K562 (cell line): ENCODE results near the gene MATK. TPM values are rescaled to one million over a fixed set of nuclear protein-coding genes. Genes with fewer than 3 reads are reported as not detected.

Experiments used
- ATAC-seq: fragments of 200-7000 bp; cut with Tn5 transposase; 3 replicates; pipeline ENCODE4 v1.9.1; 2020; ENCODE audit warnings: moderate library complexity
- BruUV-seq: library from RNA; stranded (reverse); fragments of 400-500 nt; replicated peaks from 2 replicates; lab custom pipeline; 2021; lab: Mats Ljungman, UMichigan
- CTCF ChIA-PET: fragments of 300-600 bp; formaldehyde crosslinking; extraction: SDS; loops from one replicate; lab custom pipeline; 2021; ENCODE audit warnings: low intra/inter-chr PET ratio; lab: Yijun Ruan, JAX
- POLR2A ChIA-PET: fragments of 300-600, 350-650 bp; sonication (Branson Sonifier 250); formaldehyde crosslinking; extraction: SDS; loops from one replicate; lab custom pipeline; 2021; ENCODE audit warnings: antibody characterized with exemption, inconsistent platforms; lab: Yijun Ruan, JAX
- DNase-seq, 4 experiments: peaks; one replicate each; pipeline versions ENCODE4 v3.0.0 to v3.0.0-alpha.2; 2011 to 2018; ENCODE audit warnings: low spot score in 3 of 4, mixed read lengths in 3 of 4; ENCODE audit errors: extremely low read depth in 1 of 4
- FAIRE-seq: peaks from 2 replicates; lab custom pipeline; 2011; peaks lifted over from hg19 to GRCh38; lab: Jason Lieb, UNC
- H2AFZ ChIP-seq: 2 replicates; pipeline ENCODE4 v1.6.0; 2011; ENCODE audit warnings: low read depth, low read length, control low read depth, inconsistent platforms
- H3K27ac ChIP-seq: fragments of 200-600 bp; 3 replicates; pipeline ENCODE4 v1.8.0; 2011; ENCODE audit warnings: low read depth, mild to moderate bottlenecking, control low read depth, inconsistent platforms, low read length, moderate library complexity, mixed read lengths; ENCODE audit errors: extremely low read depth
- H3K27me3 ChIP-seq, 2 experiments: fragments of 300-600 bp in 1 of 2; 2 replicates in 1 of 2; 3 replicates in 1 of 2; pipeline versions ENCODE4 v1.6.0 to v1.8.0; 2011; ENCODE audit warnings: inconsistent platforms in 2 of 2, low read length in 2 of 2, mild to moderate bottlenecking in 1 of 2, mixed read lengths in 1 of 2, moderate library complexity in 1 of 2; ENCODE audit not compliant: control insufficient read depth in 2 of 2, insufficient read depth in 2 of 2
- H3K36me3 ChIP-seq: fragments of 300-600 bp; 3 replicates; pipeline ENCODE4 v1.8.0; 2011; ENCODE audit warnings: mild to moderate bottlenecking, low read length, inconsistent platforms; ENCODE audit not compliant: control insufficient read depth, insufficient read depth
- H3K4me1 ChIP-seq, 2 experiments: fragments of 200-600 bp in 1 of 2; replicated peaks in 1 of 2; 2 replicates in 1 of 2; 3 replicates in 1 of 2; pipeline versions ENCODE4 v1.5.1 to v1.8.0; 2011; ENCODE audit warnings: inconsistent platforms in 2 of 2, low read length in 2 of 2, mild to moderate bottlenecking in 1 of 2, mixed read lengths in 1 of 2, moderate library complexity in 1 of 2; ENCODE audit not compliant: control insufficient read depth in 2 of 2, insufficient read depth in 2 of 2
- H3K4me2 ChIP-seq: 2 replicates; pipeline ENCODE4 v1.6.1; 2011; ENCODE audit warnings: low read length, control low read depth, inconsistent platforms, mixed read lengths; ENCODE audit not compliant: insufficient read depth
- H3K4me3 ChIP-seq: fragments of 200-600 bp; sonication (generic), shearing (Covaris generic); 2 replicates; pipeline ENCODE4 v1.5.1; 2016; ENCODE audit warnings: control low read depth, inconsistent platforms
- H3K79me2 ChIP-seq: fragments of 200-600 bp; 3 replicates; pipeline ENCODE4 v1.8.0; 2011; ENCODE audit warnings: low read length, inconsistent platforms; ENCODE audit not compliant: control insufficient read depth, insufficient read depth
- H3K9ac ChIP-seq, 2 experiments: 2 replicates each; pipeline versions ENCODE4 v1.6.0 to v1.6.1; 2011; ENCODE audit warnings: low read depth in 2 of 2, low read length in 2 of 2, control low read depth in 1 of 2, inconsistent platforms in 1 of 2, mild to moderate bottlenecking in 1 of 2, mixed read lengths in 1 of 2; ENCODE audit not compliant: insufficient read depth in 1 of 2
- H3K9me1 ChIP-seq: one replicate; pipeline ENCODE4 v1.6.0; 2011; ENCODE audit warnings: inconsistent platforms, mild to moderate bottlenecking, low read length, moderate library complexity; ENCODE audit not compliant: control insufficient read depth, insufficient read depth
- H3K9me3 ChIP-seq: replicated peaks from 2 replicates; pipeline ENCODE4 v1.5.1; 2011; ENCODE audit warnings: low read depth, low read length, inconsistent platforms; ENCODE audit not compliant: control insufficient read depth, insufficient read depth
- H4K20me1 ChIP-seq: replicated peaks from 2 replicates; pipeline ENCODE4 v1.6.1; 2011; ENCODE audit warnings: low read length, inconsistent platforms, mixed read lengths; ENCODE audit not compliant: control insufficient read depth, insufficient read depth
- CCAR2 ChIP-seq: fragments of 200-400 bp; formaldehyde crosslinking; IDR thresholded peaks from 2 replicates; pipeline ENCODE4 v1.6.1; 2017; ENCODE audit warnings: mild to moderate bottlenecking, low read depth, low read length
- EP400 ChIP-seq: fragments of 450-650 bp; IDR thresholded peaks from 2 replicates; pipeline ENCODE4 v1.6.1; 2017; ENCODE audit warnings: antibody characterized with exemption, mild to moderate bottlenecking, moderate library complexity
- KAT2B ChIP-seq: IDR thresholded peaks from one replicate; pipeline ENCODE4 v1.6.1; 2012; ENCODE audit warnings: low read depth, mild to moderate bottlenecking, control low read depth, inconsistent platforms, low read length, moderate library complexity
- MLLT1 ChIP-seq, 2 experiments: fragments of 450-650 bp; IDR thresholded peaks; 2 replicates each; pipeline ENCODE4 v1.6.1; 2016
- PHF21A ChIP-seq: fragments of 450-650 bp; IDR thresholded peaks from 2 replicates; pipeline ENCODE4 v1.6.1; 2017; ENCODE audit warnings: low read depth, borderline replicate concordance
- PTTG1 ChIP-seq: fragments of 450-650 bp; IDR thresholded peaks from 2 replicates; pipeline ENCODE4 v1.6.1; 2016; ENCODE audit warnings: low read depth, mild to moderate bottlenecking, missing genetic modification characterization, missing compliant biosample characterization
- SRSF9 ChIP-seq: fragments of 200-400 bp; formaldehyde crosslinking; IDR thresholded peaks from 2 replicates; pipeline ENCODE4 v1.6.1; 2017; ENCODE audit warnings: low read depth, low read length, borderline replicate concordance
- TFAP4 ChIP-seq: sonication (generic); formaldehyde crosslinking; IDR thresholded peaks from 2 replicates; pipeline ENCODE4 v1.8.0; 2022; ENCODE audit warnings: missing genetic modification reagents, mild to moderate bottlenecking, moderate library complexity, borderline replicate concordance
- USF1 ChIP-seq: sonication (generic); formaldehyde crosslinking; IDR thresholded peaks from 2 replicates; pipeline ENCODE4 v1.9.0; 2022; ENCODE audit warnings: mild to moderate bottlenecking, missing genetic modification reagents
- ZBTB12 ChIP-seq: fragments of 250-450 bp; sonication (Bioruptor Pico); IDR thresholded peaks from 2 replicates; pipeline ENCODE4 v1.4.0; 2020
- ZC3H11A ChIP-seq: IDR thresholded peaks from 2 replicates; pipeline ENCODE4 v1.6.1; 2012; ENCODE audit warnings: low read depth, low read length, improper control_type of control experiment
- ZNF785 ChIP-seq: fragments of 250-450 bp; sonication (Bioruptor Pico); IDR thresholded peaks from 2 replicates; pipeline ENCODE4 v1.4.0; 2020; ENCODE audit warnings: mild to moderate bottlenecking
- WGBS: fragments of 100-300 bp; shearing (Covaris generic); methylation state at CpG from one replicate; pipeline ENCODE4 v1.1.6; 2016; ENCODE audit warnings: low coverage, mixed read lengths; ENCODE audit not compliant: insufficient coverage; ENCODE audit errors: missing lambda C conversion rate; 5-methylcytosine and 5-hydroxymethylcytosine counted together
- in situ Hi-C: fragments of 300-500 bp; cut with MboI; formaldehyde crosslinking; loops from 4 replicates; pipeline ENCODE4 v1.15.0; 2018; ENCODE audit warnings: inconsistent platforms, mixed read lengths
- intact Hi-C: fragments of 100-400 bp; cut with micrococcal nuclease; formaldehyde crosslinking; loops from 2 replicates; pipeline ENCODE4 v1.14.2; 2022
- polyA plus RNA-seq, 8 experiments: library from polyadenylated mRNA; depleted of rRNA in 4 of 8; stranded (reverse) in 5 of 8; unstranded in 3 of 8; fragments of >200 nt; fragmentation: Nextera tagmentation in 2 of 8; fragmentation: Illumina TruSeq in 1 of 8; extraction: Ambion mirVana in 2 of 8; extraction: Trizol in 1 of 8; gene quantifications; 2 replicates each; pipeline versions ENCODE4 v1.2.1 to v1.2.3, GENCODE V29; 2011 to 2014; ENCODE audit warnings: inconsistent platforms in 1 of 8, missing spikeins in 1 of 8
- total RNA-seq, 7 experiments: library from RNA; depleted of rRNA in 6 of 7; stranded (reverse); fragments of >200 nt in 6 of 7; fragmentation: Illumina TruSeq in 2 of 7; extraction: Trizol in 2 of 7; gene quantifications; 2 replicates each; pipeline versions ENCODE4 v1.2.1 to v1.2.3, GENCODE V29; 2011 to 2021; ENCODE audit warnings: low replicate concordance in 1 of 7
- TF ChIP-seq, protein P1 (sequence below): sonication (generic); formaldehyde crosslinking; IDR thresholded peaks from 2 replicates; pipeline ENCODE4 v1.8.1; 2023; ENCODE audit warnings: mild to moderate bottlenecking, missing genetic modification reagents

Gene MATK
- total and polyA plus RNA-seq, 9 of the 15 experiments (the other 6 are each of a cell fraction or from before 2014, with no cell fraction given), result 0.08 to 41.5 (median 21.4) TPM

GRCh38 chr19:3783660-3784584, 2.3 kb downstream of the MATK start:
- Histone ChIP-seq H3K27me3 (no peaks in the 10 kb centered on the region), H4K20me1 (no peaks in the 10 kb centered on the region), H3K4me1 (peaks cover 0 to 45% of the 10 kb centered on the region in 2 experiments; a peak in 2 of 5 replicates), H3K9ac (no peak overlapping the region), H3K9me3 (peaks cover 20% of the 10 kb centered on the region), H3K9me1 (no peaks in the 10 kb centered on the region), H2AFZ (no peak overlapping the region), H3K27ac (no peak overlapping the region), H3K4me2 (no peak overlapping the region), H3K36me3 (peaks cover 28% of the 10 kb centered on the region; the same call in 2 of the 3 replicates), H3K79me2 (peaks cover 18% of the 10 kb centered on the region), H3K4me3 (no peak overlapping the region)
- ChIA-PET POLR2A (interaction anchor here (0.6 to 1.1 kb wide), 4 partner anchors 9 to 21 kb away, joined by 3 to 4 read pairs (median 3); partner anchors contain the start of gene MRPL54), CTCF (no interaction called here)
- DNase-seq (peak; percentile 37 to 57 (median 49)), ATAC-seq (peak; percentile 58), FAIRE-seq (no peak)
- in situ Hi-C loops, result no loop called here
- intact Hi-C loops, result loop anchor here (10.0 kb wide), 1 partner anchor 61 kb away; no protein-coding TSS in a partner anchor
- BruUV-seq, result no TSS peak
- 93% methylated on average over 37 of the region's 49 CpGs for WGBS
- TF ChIP-seq USF1 (CRISPR knock-in tag) (peak; percentile 16; the same call in 1 of the 2 replicates), ZNF785 (CRISPR knock-in tag) (no peak), EP400 (no peak), PHF21A (no peak), ZBTB12 (no peak), PTTG1 (no peak), TFAP4 (CRISPR knock-in tag) (0 out of 2 replicates have a peak, but pooled peaks have one; percentile 14), SRSF9 (no peak), MLLT1 (IDR thresholded peaks at IDR 0.05) (peak in 1 of 2 experiments; percentile 71; a peak in 1 of 4 replicates), KAT2B (no peak), CCAR2 (no peak), ZC3H11A (no peak)
- TF ChIP-seq, protein P1, sequence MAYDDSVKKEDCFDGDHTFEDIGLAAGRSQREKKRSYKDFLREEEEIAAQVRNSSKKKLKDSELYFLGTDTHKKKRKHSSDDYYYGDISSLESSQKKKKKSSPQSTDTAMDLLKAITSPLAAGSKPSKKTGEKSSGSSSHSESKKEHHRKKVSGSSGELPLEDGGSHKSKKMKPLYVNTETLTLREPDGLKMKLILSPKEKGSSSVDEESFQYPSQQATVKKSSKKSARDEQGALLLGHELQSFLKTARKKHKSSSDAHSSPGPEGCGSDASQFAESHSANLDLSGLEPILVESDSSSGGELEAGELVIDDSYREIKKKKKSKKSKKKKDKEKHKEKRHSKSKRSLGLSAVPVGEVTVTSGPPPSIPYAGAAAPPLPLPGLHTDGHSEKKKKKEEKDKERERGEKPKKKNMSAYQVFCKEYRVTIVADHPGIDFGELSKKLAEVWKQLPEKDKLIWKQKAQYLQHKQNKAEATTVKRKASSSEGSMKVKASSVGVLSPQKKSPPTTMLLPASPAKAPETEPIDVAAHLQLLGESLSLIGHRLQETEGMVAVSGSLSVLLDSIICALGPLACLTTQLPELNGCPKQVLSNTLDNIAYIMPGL (CRISPR knock-in tag), result no peak
